ENCODE data around the gene ZNF217.
"Not testable (repeated sequence)": the region's sequence is repeated elsewhere in the genome, so short reads cannot be mapped to it uniquely, and the experiment has no call there.

DNA sequence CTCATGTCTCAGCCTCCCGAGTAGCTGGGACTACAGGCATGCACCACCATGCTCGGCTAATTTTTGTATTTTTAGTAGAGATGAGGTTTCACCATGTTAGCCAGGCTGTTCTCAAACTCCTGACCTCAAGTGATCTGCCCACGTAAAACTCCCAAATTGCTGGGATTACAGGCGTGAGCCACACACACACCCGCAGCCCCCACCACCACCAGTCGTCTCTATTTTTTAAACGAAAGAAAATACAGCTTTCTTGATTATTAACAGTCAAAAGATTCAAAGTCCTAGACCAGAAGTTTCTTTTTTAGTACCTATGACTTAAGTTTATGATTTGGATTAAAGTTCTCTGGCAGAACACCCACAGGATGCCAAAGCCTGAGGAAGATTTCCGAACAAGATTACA, 18.6 kb upstream of the ZNF217 start:
- TF ChIP-seq, protein P1, sequence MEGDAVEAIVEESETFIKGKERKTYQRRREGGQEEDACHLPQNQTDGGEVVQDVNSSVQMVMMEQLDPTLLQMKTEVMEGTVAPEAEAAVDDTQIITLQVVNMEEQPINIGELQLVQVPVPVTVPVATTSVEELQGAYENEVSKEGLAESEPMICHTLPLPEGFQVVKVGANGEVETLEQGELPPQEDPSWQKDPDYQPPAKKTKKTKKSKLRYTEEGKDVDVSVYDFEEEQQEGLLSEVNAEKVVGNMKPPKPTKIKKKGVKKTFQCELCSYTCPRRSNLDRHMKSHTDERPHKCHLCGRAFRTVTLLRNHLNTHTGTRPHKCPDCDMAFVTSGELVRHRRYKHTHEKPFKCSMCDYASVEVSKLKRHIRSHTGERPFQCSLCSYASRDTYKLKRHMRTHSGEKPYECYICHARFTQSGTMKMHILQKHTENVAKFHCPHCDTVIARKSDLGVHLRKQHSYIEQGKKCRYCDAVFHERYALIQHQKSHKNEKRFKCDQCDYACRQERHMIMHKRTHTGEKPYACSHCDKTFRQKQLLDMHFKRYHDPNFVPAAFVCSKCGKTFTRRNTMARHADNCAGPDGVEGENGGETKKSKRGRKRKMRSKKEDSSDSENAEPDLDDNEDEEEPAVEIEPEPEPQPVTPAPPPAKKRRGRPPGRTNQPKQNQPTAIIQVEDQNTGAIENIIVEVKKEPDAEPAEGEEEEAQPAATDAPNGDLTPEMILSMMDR (IDR thresholded peaks at IDR 0.05): not testable (repeated sequence)
- TF ChIP-seq POLR2A (IDR thresholded peaks at IDR 0.05): not testable (repeated sequence)

All from right lobe of liver (tissue), 4 donors.